H1 (cell line): Measurements from ENCODE around the gene CD7.

Experiments used
- CEBPB ChIP-seq: IDR thresholded peaks from 2 replicates; pipeline ENCODE4 v1.6.1; 2012; ENCODE audit warnings: low read depth, low read length
- SP1 ChIP-seq: IDR thresholded peaks from 2 replicates; pipeline ENCODE4 v1.6.1; 2011; ENCODE audit warnings: low read depth, low read length
- TF ChIP-seq, protein P1 (sequence below): IDR thresholded peaks from 2 replicates; pipeline ENCODE4 v1.6.1; 2012; ENCODE audit warnings: inconsistent platforms

DNA sequence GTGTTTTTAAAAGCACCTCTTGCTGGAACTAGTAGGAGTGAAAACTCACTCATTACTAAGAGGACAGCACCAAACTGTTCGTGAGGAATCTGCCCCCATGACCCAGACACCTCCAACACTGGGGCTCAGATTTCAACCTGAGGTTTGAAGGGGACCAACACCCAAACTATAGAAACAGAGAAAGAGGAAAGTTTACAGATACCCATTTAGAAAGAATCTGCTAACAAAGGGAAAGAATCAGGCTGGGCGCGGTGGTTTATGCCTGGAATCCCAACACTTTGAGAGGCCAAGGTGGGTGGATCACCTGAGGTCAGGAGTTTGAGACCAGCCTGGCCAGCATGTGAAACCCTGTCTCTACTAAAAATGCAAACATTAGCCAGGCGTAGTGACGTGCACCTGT, 40.5 kb downstream of the CD7 start:
- TF ChIP-seq SP1 (no peak), CEBPB (no peak)
- TF ChIP-seq, protein P1, sequence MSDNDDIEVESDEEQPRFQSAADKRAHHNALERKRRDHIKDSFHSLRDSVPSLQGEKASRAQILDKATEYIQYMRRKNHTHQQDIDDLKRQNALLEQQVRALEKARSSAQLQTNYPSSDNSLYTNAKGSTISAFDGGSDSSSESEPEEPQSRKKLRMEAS: no peak
